H1 (cell line): Measurements from ENCODE around the gene GK2. TPM values are rescaled to one million over a fixed set of nuclear protein-coding genes. Genes with fewer than 3 reads are reported as not detected.

ENCODE experiments used
- CTCF ChIA-PET: fragments of 300-600 bp; sonication (Branson Sonifier 250); formaldehyde crosslinking; loops from one replicate; lab custom pipeline; 2021; ENCODE audit not compliant: partially characterized antibody; lab: Charles Lee
- POLR2A ChIA-PET: fragments of 300-600 bp; sonication (Branson Sonifier 250); formaldehyde crosslinking; loops from one replicate; lab custom pipeline; 2021; ENCODE audit warnings: inconsistent platforms; ENCODE audit not compliant: partially characterized antibody; lab: Charles Lee
- DNase-seq, 2 experiments: peaks; one replicate each; pipeline versions ENCODE4 v3.0.0 to v3.0.0-alpha.2; 2010 to 2022; ENCODE audit warnings: low spot score in 2 of 2, low read depth in 1 of 2, mixed read lengths in 1 of 2
- FAIRE-seq: peaks from 2 replicates; lab custom pipeline; 2011; peaks lifted over from hg19 to GRCh38; lab: Jason Lieb, UNC
- H2AFZ ChIP-seq: 2 replicates; pipeline ENCODE4 v1.8.1; 2012; ENCODE audit warnings: low read length, inconsistent platforms
- H2AK5ac ChIP-seq: 2 replicates; pipeline ENCODE4 v1.6.1; 2013; ENCODE audit warnings: low read depth, low read length
- H2BK120ac ChIP-seq: replicated peaks from 2 replicates; pipeline ENCODE3; 2013; ENCODE audit warnings: low read depth, low read length, inconsistent platforms
- H2BK12ac ChIP-seq: 2 replicates; pipeline ENCODE4 v1.6.1; 2013; ENCODE audit warnings: low read depth, low read length
- H2BK15ac ChIP-seq: 2 replicates; pipeline ENCODE4 v1.6.1; 2013; ENCODE audit warnings: low read length
- H2BK20ac ChIP-seq: 2 replicates; pipeline ENCODE4 v1.6.1; 2013; ENCODE audit warnings: low read length
- H2BK5ac ChIP-seq: 2 replicates; pipeline ENCODE4 v1.6.1; 2013; ENCODE audit warnings: low read depth, low read length
- H3K14ac ChIP-seq: 2 replicates; pipeline ENCODE4 v1.6.1; 2013; ENCODE audit warnings: inconsistent platforms; ENCODE audit not compliant: insufficient read length
- H3K18ac ChIP-seq: 2 replicates; pipeline ENCODE4 v1.6.1; 2013; ENCODE audit warnings: low read length; ENCODE audit errors: extremely low read depth
- H3K23ac ChIP-seq: 2 replicates; pipeline ENCODE4 v1.6.1; 2013; ENCODE audit warnings: inconsistent platforms; ENCODE audit not compliant: insufficient read length
- H3K23me2 ChIP-seq: 2 replicates; pipeline ENCODE4 v1.6.1; 2013; ENCODE audit warnings: low read depth, low read length
- H3K27ac ChIP-seq: 2 replicates; pipeline ENCODE4 v1.6.1; 2011; ENCODE audit warnings: low read depth, low read length, inconsistent platforms
- H3K27me3 ChIP-seq, 4 experiments: replicated peaks in 1 of 4; 1 replicate in 1 of 4; 2 replicates in 3 of 4; pipeline versions ENCODE4 v1.6.1 to v1.8.1; 2011 to 2013; ENCODE audit warnings: low read length in 3 of 4, mild to moderate bottlenecking in 3 of 4, inconsistent platforms in 2 of 4, mixed read lengths in 2 of 4, moderate library complexity in 1 of 4; ENCODE audit not compliant: control insufficient read depth in 3 of 4, insufficient read depth in 3 of 4; ENCODE audit errors: extremely low read depth in 1 of 4
- H3K36me3 ChIP-seq, 4 experiments: 2 replicates each; pipeline versions ENCODE4 v1.6.1 to v1.8.1; 2011 to 2013; ENCODE audit warnings: mild to moderate bottlenecking in 4 of 4, low read length in 3 of 4, moderate library complexity in 2 of 4, control low read depth in 1 of 4, inconsistent platforms in 1 of 4; ENCODE audit not compliant: insufficient read depth in 4 of 4, control insufficient read depth in 2 of 4
- H3K4ac ChIP-seq: replicated peaks from 2 replicates; pipeline ENCODE3; 2013; ENCODE audit warnings: low read length, low read depth, mixed read lengths, inconsistent platforms; ENCODE audit not compliant: insufficient read length
- H3K4me1 ChIP-seq, 4 experiments: replicated peaks in 1 of 4; 1 replicate in 1 of 4; 2 replicates in 3 of 4; pipeline versions ENCODE4 v1.6.1 to v1.8.1; 2011 to 2013; ENCODE audit warnings: low read length in 3 of 4, inconsistent platforms in 2 of 4, mixed read lengths in 1 of 4; ENCODE audit not compliant: insufficient read depth in 4 of 4, control insufficient read depth in 3 of 4
- H3K4me2 ChIP-seq, 2 experiments: 2 replicates each; pipeline versions ENCODE4 v1.6.1 to v1.8.1; 2011 to 2013; ENCODE audit warnings: low read depth in 2 of 2, low read length in 2 of 2, control low read depth in 1 of 2, inconsistent platforms in 1 of 2, mild to moderate bottlenecking in 1 of 2; ENCODE audit not compliant: insufficient read depth in 1 of 2
- H3K4me3 ChIP-seq, 4 experiments: fragments of 200-600, 300-600 bp in 1 of 4; sonication (generic), shearing (Covaris generic), sonication (Bioruptor Twin) in 1 of 4; 2 replicates each; pipeline versions ENCODE4 v1.5.1 to v1.8.1; 2011 to 2016; ENCODE audit warnings: low read length in 4 of 4, low read depth in 3 of 4, control low read depth in 2 of 4, inconsistent platforms in 2 of 4, mild to moderate bottlenecking in 2 of 4, mixed read lengths in 1 of 4, moderate library complexity in 1 of 4; ENCODE audit not compliant: insufficient read depth in 2 of 4; ENCODE audit errors: extremely low read depth in 1 of 4
- H3K56ac ChIP-seq: replicated peaks from 2 replicates; pipeline ENCODE3; 2013; ENCODE audit warnings: low read depth, mild to moderate bottlenecking, mixed read lengths, low read length, inconsistent platforms; ENCODE audit not compliant: insufficient read length
- H3K79me1 ChIP-seq: 2 replicates; pipeline ENCODE4 v1.6.1; 2013; ENCODE audit warnings: low read depth, low read length, control low read depth
- H3K79me2 ChIP-seq, 2 experiments: 2 replicates each; pipeline versions ENCODE4 v1.6.1 to v1.8.1; 2012 to 2013; ENCODE audit warnings: low read length in 2 of 2, mild to moderate bottlenecking in 2 of 2, inconsistent platforms in 1 of 2; ENCODE audit not compliant: insufficient read depth in 2 of 2, control insufficient read depth in 1 of 2
- H3K9ac ChIP-seq, 4 experiments: replicated peaks in 1 of 4; 1 replicate in 1 of 4; 2 replicates in 3 of 4; pipeline versions ENCODE4 v1.6.1 to v1.8.1; 2011 to 2013; ENCODE audit warnings: low read depth in 3 of 4, low read length in 3 of 4, control low read depth in 2 of 4, mild to moderate bottlenecking in 2 of 4, moderate library complexity in 2 of 4, inconsistent platforms in 1 of 4; ENCODE audit errors: extremely low read depth in 1 of 4
- H3K9me3 ChIP-seq, 2 experiments: 2 replicates each; pipeline versions ENCODE4 v1.6.1 to v1.8.1; 2012 to 2013; ENCODE audit warnings: mild to moderate bottlenecking in 2 of 2, moderate library complexity in 2 of 2, control low read depth in 1 of 2, inconsistent platforms in 1 of 2, low read depth in 1 of 2, low read length in 1 of 2, mixed read lengths in 1 of 2; ENCODE audit not compliant: insufficient read depth in 2 of 2
- H4K20me1 ChIP-seq, 2 experiments: replicated peaks in 1 of 2; 2 replicates each; pipeline versions ENCODE3 to v1.8.1; 2011 to 2013; ENCODE audit warnings: inconsistent platforms in 2 of 2, low read length in 2 of 2, mild to moderate bottlenecking in 1 of 2; ENCODE audit not compliant: insufficient read depth in 2 of 2, control insufficient read depth in 1 of 2
- H4K5ac ChIP-seq: 2 replicates; pipeline ENCODE4 v1.6.1; 2013; ENCODE audit warnings: low read length, low read depth, mixed read lengths, inconsistent platforms; ENCODE audit not compliant: insufficient read length
- H4K8ac ChIP-seq: 2 replicates; pipeline ENCODE4 v1.8.0; 2013; ENCODE audit warnings: mild to moderate bottlenecking, moderate library complexity, low read length, inconsistent platforms; ENCODE audit not compliant: insufficient read depth; ENCODE audit errors: extremely low read depth
- H4K91ac ChIP-seq: replicated peaks from 2 replicates; pipeline ENCODE3; 2013; ENCODE audit warnings: low read length, mixed read lengths, inconsistent platforms; ENCODE audit not compliant: insufficient read length
- CBX8 ChIP-seq: fragments of 300-800, 300-1000 bp; sonication (generic); IDR thresholded peaks from 2 replicates; pipeline ENCODE4 v1.7.1; 2016; ENCODE audit warnings: low read depth, low read length, borderline replicate concordance
- GTF2F1 ChIP-seq: IDR thresholded peaks from 2 replicates; pipeline ENCODE4 v1.6.1; 2012; ENCODE audit warnings: low read depth, low read length, improper control_type of control experiment, borderline replicate concordance
- JUN ChIP-seq: IDR thresholded peaks from 2 replicates; pipeline ENCODE4 v1.6.1; 2011; ENCODE audit warnings: low read depth, mild to moderate bottlenecking, improper control_type of control experiment, low read length
- KDM1A ChIP-seq: fragments of 200-600, 300-600 bp; sonication (generic); IDR thresholded peaks from 2 replicates; pipeline ENCODE4 v1.7.1; 2016; ENCODE audit warnings: mild to moderate bottlenecking, low read length, borderline replicate concordance
- POLR2A ChIP-seq, 2 experiments: IDR thresholded peaks; 1 replicate in 1 of 2; 2 replicates in 1 of 2; pipeline ENCODE4 v1.6.1; 2011; ENCODE audit warnings: low read depth in 2 of 2, low read length in 2 of 2, mild to moderate bottlenecking in 2 of 2; ENCODE audit errors: control extremely low read depth in 1 of 2
- SAP30 ChIP-seq: fragments of 300-600 bp; sonication (generic); IDR thresholded peaks from 2 replicates; pipeline ENCODE4 v1.7.1; 2012; ENCODE audit warnings: low read length, moderate library complexity, mild to moderate bottlenecking, inconsistent platforms; ENCODE audit not compliant: insufficient read depth, insufficient replicate concordance
- SIX5 ChIP-seq: IDR thresholded peaks from 2 replicates; pipeline ENCODE4 v1.6.1; 2011; ENCODE audit warnings: mild to moderate bottlenecking, low read depth, low read length
- SP1 ChIP-seq: IDR thresholded peaks from 2 replicates; pipeline ENCODE4 v1.6.1; 2011; ENCODE audit warnings: low read depth, low read length
- TBP ChIP-seq: IDR thresholded peaks from 2 replicates; pipeline ENCODE4 v1.6.1; 2011; ENCODE audit warnings: low read depth, low read length, improper control_type of control experiment
- TCF12 ChIP-seq: IDR thresholded peaks from 2 replicates; pipeline ENCODE4 v1.6.1; 2011; ENCODE audit warnings: low read depth, mild to moderate bottlenecking, low read length
- WGBS, 2 experiments: shearing (Covaris generic) in 1 of 2; methylation state at CpG; one replicate each; pipeline versions ENCODE4 v1.1.6 to v1.1.7; 2013 to 2015; ENCODE audit warnings: low lambda C conversion rate in 2 of 2, mixed read lengths in 2 of 2, inconsistent platforms in 1 of 2, low coverage in 1 of 2, missing lambda C conversion rate in 1 of 2; ENCODE audit not compliant: insufficient replicate concordance in 2 of 2, insufficient coverage in 1 of 2, insufficient read length in 1 of 2; ENCODE audit errors: extremely low coverage in 1 of 2, missing lambda C conversion rate in 1 of 2; 5-methylcytosine and 5-hydroxymethylcytosine counted together
- polyA plus RNA-seq, 7 experiments: library from polyadenylated mRNA; depleted of rRNA in 3 of 7; stranded (reverse) in 5 of 7; unstranded in 2 of 7; fragments of >200 nt in 5 of 7; fragments of 200-250 nt in 2 of 7; gene quantifications; 1 replicate in 5 of 7; 2 replicates in 1 of 7; 4 replicates in 1 of 7; pipeline versions ENCODE4 v1.2.1 to v1.2.3, GENCODE V29; 2011 to 2013; ENCODE audit warnings: missing spikeins in 2 of 7, mixed read lengths in 2 of 7
- total RNA-seq: library from RNA; stranded (reverse); fragmentation: NEBNext Ultra II Directional; extraction: Animal tissue kit (Norgen Biotek cat#: 25700); gene quantifications from 2 replicates; pipeline ENCODE4 v1.2.1, GENCODE V29; 2021
- TF ChIP-seq, protein P1 (sequence below): IDR thresholded peaks from 2 replicates; pipeline ENCODE4 v1.6.1; 2012; ENCODE audit warnings: inconsistent platforms

Gene GK2
- total and polyA plus RNA-seq, 2 of the 8 experiments (the other 6 are each of a cell fraction or from before 2014, with no cell fraction given): not detected

DNA sequence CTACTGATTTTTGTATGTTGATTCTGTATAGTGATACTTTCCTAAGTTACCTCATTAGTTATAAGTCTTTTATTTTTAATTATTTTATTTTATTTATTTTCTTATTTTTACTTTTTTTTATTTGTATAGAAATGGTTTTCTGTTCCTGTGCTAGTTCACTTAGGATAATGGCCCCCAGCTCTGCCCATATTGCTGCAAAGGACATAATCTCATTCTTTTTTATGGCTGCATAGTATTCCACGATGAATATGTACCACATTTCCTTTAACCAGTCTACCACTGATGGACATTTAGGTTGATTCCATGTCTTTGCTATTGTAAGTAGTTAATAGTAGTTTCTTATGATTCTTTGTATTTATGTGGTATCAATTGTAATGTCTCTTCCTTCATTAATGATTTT is 31.5 kb upstream of the GK2 start:
- no peak for DNase-seq
- no peak overlapping the region for H2BK15ac ChIP-seq
- no peak overlapping the region for H4K8ac ChIP-seq
- no peaks in the 10 kb centered on the region for H3K9me3 ChIP-seq
- H3K9ac ChIP-seq: no peak overlapping the region
- H2AFZ ChIP-seq: no peak overlapping the region
- H3K23me2 ChIP-seq: no peaks in the 10 kb centered on the region
- no peak overlapping the region for H4K5ac ChIP-seq
- H2BK20ac ChIP-seq: no peak overlapping the region
- H3K18ac ChIP-seq: no peak overlapping the region
- H3K4me3 ChIP-seq: no peak overlapping the region
- no peak overlapping the region for H2AK5ac ChIP-seq
- 91% methylated on average over 1 of the region's 1 CpG; no CpG with 5 or more reads in 1 of the 2 experiments for WGBS, 2 experiments
- no peaks in the 10 kb centered on the region for H3K79me2 ChIP-seq
- H2BK12ac ChIP-seq: no peak overlapping the region
- TF ChIP-seq TBP (no peak), SIX5 (no peak), JUN (no peak), KDM1A (no peak), SP1 (no peak), GTF2F1 (no peak), POLR2A (IDR thresholded peaks at IDR 0.05; ENCODE audit: control extremely low read depth in 1 of 2, low read depth in 2 of 2, low read length in 2 of 2) (no peak), CBX8 (no peak), SAP30 (no peak), TCF12 (no peak)
- TF ChIP-seq, protein P1, sequence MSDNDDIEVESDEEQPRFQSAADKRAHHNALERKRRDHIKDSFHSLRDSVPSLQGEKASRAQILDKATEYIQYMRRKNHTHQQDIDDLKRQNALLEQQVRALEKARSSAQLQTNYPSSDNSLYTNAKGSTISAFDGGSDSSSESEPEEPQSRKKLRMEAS: no peak
- TF ChIP-seq, all 59 proteins: peak for 0
- no peak for FAIRE-seq
- Histone ChIP-seq H3K56ac (no peak overlapping the region), H2BK5ac (no peak overlapping the region), H3K14ac (no peak overlapping the region), H3K79me1 (no peaks in the 10 kb centered on the region), H3K36me3 (no peaks in the 10 kb centered on the region), H3K4ac (no peak overlapping the region), H2BK120ac (no peak overlapping the region), H3K27me3 (no peaks in the 10 kb centered on the region), H4K91ac (no peak overlapping the region), H3K27ac (no peak overlapping the region), H4K20me1 (no peaks in the 10 kb centered on the region), H3K4me1 (no peaks in the 10 kb centered on the region), H3K23ac (no peak overlapping the region), H3K4me2 (no peak overlapping the region)
- ChIA-PET CTCF (no interaction called here), POLR2A (no interaction called here)
